Loucy (cell line): ENCODE data around the gene SERPINA12.

Experiments used
- CTCF ChIP-seq: fragments of 200-600 bp; sonication (generic); conservative IDR thresholded peaks from 2 replicates; pipeline ENCODE4 v1.5.1; 2014; ENCODE audit warnings: mild to moderate bottlenecking, antibody characterized with exemption, low read length
- EZH2phosphoT487 ChIP-seq: fragments of 200-600 bp; IDR thresholded peaks from 2 replicates; pipeline ENCODE4 v1.6.1; 2018; ENCODE audit warnings: antibody characterized with exemption, mild to moderate bottlenecking, moderate library complexity, borderline replicate concordance

- TF ChIP-seq CTCF (no peak), EZH2phosphoT487 (no peak)
These were observed 40.8 kb upstream of the SERPINA12 start for GRCh38 chr14:94550041-94550440.
